ENCODE data around the gene IL10RA. TPM values are rescaled to one million over a fixed set of nuclear protein-coding genes. Genes with fewer than 3 reads are reported as not detected.
A peak's percentile ranks its signal among the peaks of the same experiment; 100 is the strongest.

Gene IL10RA
- total and polyA plus RNA-seq, 9 of the 15 experiments (the other 6 are each of a cell fraction or from before 2014, with no cell fraction given), result 0.17 to 17.3 (median 2.9) TPM

DNA sequence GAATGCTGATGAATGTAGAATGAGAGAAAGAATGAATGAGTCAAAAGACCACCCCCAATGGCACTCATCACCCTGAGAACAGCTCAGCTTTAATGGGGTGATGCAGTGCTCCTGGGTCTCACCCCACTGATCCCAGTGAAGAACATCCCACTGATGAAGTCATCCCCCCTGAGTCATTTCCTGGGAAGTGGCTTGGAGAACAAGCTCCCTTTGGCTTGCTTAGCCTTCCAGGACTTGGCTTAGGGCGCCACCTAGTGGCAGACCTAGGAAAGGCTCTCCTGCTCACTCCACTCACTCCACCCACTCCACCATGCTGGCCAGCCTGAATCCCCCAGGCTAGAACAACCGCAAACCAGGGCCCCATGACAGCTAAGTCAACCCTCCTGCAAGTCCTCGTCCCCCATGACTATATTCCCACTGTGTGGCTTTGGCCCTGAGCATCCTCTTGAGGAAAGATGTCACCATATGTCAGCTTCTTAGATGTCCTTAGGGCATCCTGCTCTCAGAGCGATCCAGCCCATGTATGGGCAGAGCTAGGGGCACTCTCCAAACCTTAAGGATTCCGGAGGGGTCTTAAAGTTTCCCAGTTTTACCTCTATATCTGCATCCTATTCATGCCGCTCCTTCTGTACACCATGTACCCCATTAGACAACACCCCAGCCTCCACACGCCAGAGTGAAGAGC, 39.2 kb upstream of the IL10RA start (continued):
- peak; percentile 31; the same call in 1 of the 2 replicates for TF ChIP-seq ZNF592 (IDR thresholded peaks at IDR 0.05)
- peak; percentile 79 for TF ChIP-seq ARID1B (IDR thresholded peaks at IDR 0.05)
- no peak for TF ChIP-seq ZBTB1 (CRISPR knock-in tag; IDR thresholded peaks at IDR 0.05; ENCODE audit: borderline replicate concordance, low read depth)
- TF ChIP-seq NFE2 (IDR thresholded peaks at IDR 0.05; ENCODE audit: low read depth), result 0 out of 2 replicates have a peak, but pooled peaks have one; percentile 41
- no peak for TF ChIP-seq KDM4B (IDR thresholded peaks at IDR 0.05; ENCODE audit: borderline replicate concordance in 2 of 2, low read depth in 1 of 2)
- TF ChIP-seq TOE1 (IDR thresholded peaks at IDR 0.05; ENCODE audit: borderline replicate concordance), result 0 out of 2 replicates have a peak, but pooled peaks have one; percentile 40
- TF ChIP-seq TOE1 (CRISPR knock-in tag; IDR thresholded peaks at IDR 0.05; ENCODE audit: borderline replicate concordance, low read depth), result no peak
- TF ChIP-seq BRCA1 (IDR thresholded peaks at IDR 0.05), result no peak
- TF ChIP-seq BRCA1 (CRISPR knock-in tag; IDR thresholded peaks at IDR 0.05), result no peak
- TF ChIP-seq POLR2AphosphoS2 (IDR thresholded peaks at IDR 0.05; ENCODE audit: low read length), result no peak
- TF ChIP-seq C11orf30 (IDR thresholded peaks at IDR 0.05; ENCODE audit: low read depth), result 0 out of 2 replicates have a peak, but pooled peaks have one; percentile 42
- no peak for TF ChIP-seq SRSF9 (IDR thresholded peaks at IDR 0.05; ENCODE audit: borderline replicate concordance, low read depth, low read length)
- TF ChIP-seq CTBP1 (IDR thresholded peaks at IDR 0.05; ENCODE audit: borderline replicate concordance), result peak; percentile 77; the same call in 1 of the 2 replicates
- TF ChIP-seq ATF1 (CRISPR knock-in tag; IDR thresholded peaks at IDR 0.05), result no peak
- peak; percentile 35; the same call in 1 of the 2 replicates for TF ChIP-seq ATF1 (tag; IDR thresholded peaks at IDR 0.05)
- peak; percentile 98 for TF ChIP-seq JUN (IDR thresholded peaks at IDR 0.05; ENCODE audit: borderline replicate concordance, low read depth, low read length)
- TF ChIP-seq JUN (CRISPR knock-in tag; IDR thresholded peaks at IDR 0.05; ENCODE audit: borderline replicate concordance), result no peak
- peak; percentile 80 for TF ChIP-seq SMARCE1 (IDR thresholded peaks at IDR 0.05)
- peak; percentile 58; the same call in 1 of the 2 replicates for TF ChIP-seq GATAD2B (IDR thresholded peaks at IDR 0.05; ENCODE audit: borderline replicate concordance)
- no peak for TF ChIP-seq U2AF2 (optimal IDR thresholded peaks at IDR 0.05; ENCODE audit: low read depth, low read length)
- peak in 1 of 2 experiments; percentile 31; a peak in 1 of 4 replicates for TF ChIP-seq TRIM24 (IDR thresholded peaks at IDR 0.05)
- TF ChIP-seq RB1 (IDR thresholded peaks at IDR 0.05; ENCODE audit: low read depth), result peak; percentile 48; the same call in 1 of the 2 replicates
- TF ChIP-seq STAT5B (CRISPR knock-in tag; IDR thresholded peaks at IDR 0.05), result no peak
- peak; percentile 14 to 56; a peak in 2 of 4 replicates for TF ChIP-seq MAZ (CRISPR knock-in tag; conservative IDR thresholded peaks at IDR 0.05 in 1 of 2, IDR thresholded peaks at IDR 0.05 in 1 of 2)
- peak; percentile 79 for TF ChIP-seq SMARCA4 (IDR thresholded peaks at IDR 0.05)
- peak; percentile 42; the same call in 1 of the 2 replicates for TF ChIP-seq EP300 (IDR thresholded peaks at IDR 0.05; ENCODE audit: low read length)
- peak; percentile 5 for TF ChIP-seq FOS (IDR thresholded peaks at IDR 0.05; ENCODE audit: extremely low read depth, insufficient read length)
- TF ChIP-seq EGR1 (conservative IDR thresholded peaks at IDR 0.05), result peak; percentile 65
